NB4 (cell line): Measurements from ENCODE around the gene LRR1.
"Not testable (repeated sequence)": the region's sequence is repeated elsewhere in the genome, so short reads cannot be mapped to it uniquely, and the experiment has no call there.

Source experiments
- DNase-seq: peaks from one replicate; pipeline ENCODE4 v3.0.0; 2010; ENCODE audit warnings: low read depth
- H3K4me3 ChIP-seq: one replicate; pipeline ENCODE4 v1.5.1; 2011; ENCODE audit warnings: mild to moderate bottlenecking, low read depth, low read length, moderate library complexity
- MYC ChIP-seq: IDR thresholded peaks from 2 replicates; pipeline ENCODE4 v1.6.1; 2011; ENCODE audit warnings: low read depth, low read length
- POLR2A ChIP-seq: IDR thresholded peaks from 2 replicates; pipeline ENCODE4 v1.6.1; 2011; ENCODE audit warnings: mild to moderate bottlenecking; ENCODE audit not compliant: insufficient read length; ENCODE audit errors: extremely low read depth
- TF ChIP-seq, protein P1 (sequence below): IDR thresholded peaks from 2 replicates; pipeline ENCODE4 v1.6.1; 2011; ENCODE audit warnings: low read depth, low read length
- TF ChIP-seq, protein P2 (sequence below): IDR thresholded peaks from one replicate; pipeline ENCODE4 v1.5.1; 2012; ENCODE audit warnings: low read depth, low read length

LRR1 gene

DNA sequence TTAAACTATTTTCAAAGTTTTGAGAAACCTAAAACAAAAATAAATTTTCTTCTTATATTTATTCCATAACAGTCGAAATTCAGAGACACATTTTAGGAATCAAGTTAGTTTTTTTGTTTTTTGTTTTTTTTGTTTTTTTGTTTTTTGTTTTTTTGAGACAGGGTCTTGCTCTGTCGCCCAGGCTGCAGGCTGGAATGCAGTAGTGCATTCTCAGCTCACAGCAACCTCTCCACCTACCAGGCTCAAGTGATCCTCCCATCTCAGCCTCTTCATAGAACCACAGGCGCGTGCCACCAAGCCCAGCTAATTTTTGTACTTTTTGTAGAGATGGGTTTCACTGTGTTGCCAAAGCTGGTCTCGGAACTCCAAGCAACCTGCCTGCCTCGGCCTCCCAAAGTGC lies 54.8 kb downstream of the LRR1 start:
- TF ChIP-seq, protein P1, sequence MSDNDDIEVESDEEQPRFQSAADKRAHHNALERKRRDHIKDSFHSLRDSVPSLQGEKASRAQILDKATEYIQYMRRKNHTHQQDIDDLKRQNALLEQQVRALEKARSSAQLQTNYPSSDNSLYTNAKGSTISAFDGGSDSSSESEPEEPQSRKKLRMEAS = no peak
- TF ChIP-seq, protein P2, sequence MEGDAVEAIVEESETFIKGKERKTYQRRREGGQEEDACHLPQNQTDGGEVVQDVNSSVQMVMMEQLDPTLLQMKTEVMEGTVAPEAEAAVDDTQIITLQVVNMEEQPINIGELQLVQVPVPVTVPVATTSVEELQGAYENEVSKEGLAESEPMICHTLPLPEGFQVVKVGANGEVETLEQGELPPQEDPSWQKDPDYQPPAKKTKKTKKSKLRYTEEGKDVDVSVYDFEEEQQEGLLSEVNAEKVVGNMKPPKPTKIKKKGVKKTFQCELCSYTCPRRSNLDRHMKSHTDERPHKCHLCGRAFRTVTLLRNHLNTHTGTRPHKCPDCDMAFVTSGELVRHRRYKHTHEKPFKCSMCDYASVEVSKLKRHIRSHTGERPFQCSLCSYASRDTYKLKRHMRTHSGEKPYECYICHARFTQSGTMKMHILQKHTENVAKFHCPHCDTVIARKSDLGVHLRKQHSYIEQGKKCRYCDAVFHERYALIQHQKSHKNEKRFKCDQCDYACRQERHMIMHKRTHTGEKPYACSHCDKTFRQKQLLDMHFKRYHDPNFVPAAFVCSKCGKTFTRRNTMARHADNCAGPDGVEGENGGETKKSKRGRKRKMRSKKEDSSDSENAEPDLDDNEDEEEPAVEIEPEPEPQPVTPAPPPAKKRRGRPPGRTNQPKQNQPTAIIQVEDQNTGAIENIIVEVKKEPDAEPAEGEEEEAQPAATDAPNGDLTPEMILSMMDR = no peak
- no peak overlapping the region for H3K4me3 ChIP-seq
- DNase-seq = no peak

DNA sequence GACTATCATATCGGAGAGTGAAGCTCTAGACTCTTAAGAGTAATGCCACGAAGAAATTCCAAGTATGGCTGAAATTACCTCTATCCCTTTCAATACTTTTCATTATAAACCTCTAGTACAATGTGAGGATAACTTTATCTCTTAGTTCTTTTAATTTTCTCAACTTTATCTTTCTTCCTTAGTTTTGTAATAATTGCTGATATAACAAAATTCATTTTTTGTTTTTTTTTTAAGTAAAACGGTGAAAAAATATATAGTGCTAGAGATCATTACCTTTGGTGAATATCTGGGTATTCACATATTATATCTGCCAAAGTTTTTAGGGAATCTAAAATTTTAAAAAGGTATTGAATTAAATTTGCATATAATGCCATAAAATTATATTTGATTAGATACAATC lies 55.8 kb downstream of the LRR1 start:
- no peak overlapping the region for H3K4me3 ChIP-seq
- TF ChIP-seq, protein P1 = no peak
- TF ChIP-seq MYC = no peak
- no peak for TF ChIP-seq POLR2A
- TF ChIP-seq, protein P2 = no peak

DNA sequence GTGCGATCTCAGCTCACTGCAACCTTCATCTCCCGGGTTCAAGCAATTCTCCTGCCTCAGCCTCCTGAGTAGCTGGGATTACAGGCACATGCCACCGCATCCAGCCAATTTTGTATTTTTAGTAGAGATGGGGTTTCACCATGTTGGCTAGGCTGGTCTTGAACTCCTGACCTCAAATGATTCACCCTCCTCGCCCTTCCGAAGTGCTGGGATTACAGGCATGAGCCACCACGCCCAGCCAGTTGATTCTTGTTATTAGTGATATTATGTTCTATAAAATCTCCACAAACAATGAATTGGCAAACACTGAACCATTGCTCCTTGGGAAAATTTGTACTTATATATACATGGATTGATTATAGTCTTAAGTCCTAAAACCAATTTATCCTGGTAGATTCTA lies 58.8 kb downstream of the LRR1 start:
- DNase-seq, H3K4me3 ChIP-seq: not testable (repeated sequence)

More for the DNA sequence above, 55.8 kb downstream of the LRR1 start:
- no peak for DNase-seq

DNA sequence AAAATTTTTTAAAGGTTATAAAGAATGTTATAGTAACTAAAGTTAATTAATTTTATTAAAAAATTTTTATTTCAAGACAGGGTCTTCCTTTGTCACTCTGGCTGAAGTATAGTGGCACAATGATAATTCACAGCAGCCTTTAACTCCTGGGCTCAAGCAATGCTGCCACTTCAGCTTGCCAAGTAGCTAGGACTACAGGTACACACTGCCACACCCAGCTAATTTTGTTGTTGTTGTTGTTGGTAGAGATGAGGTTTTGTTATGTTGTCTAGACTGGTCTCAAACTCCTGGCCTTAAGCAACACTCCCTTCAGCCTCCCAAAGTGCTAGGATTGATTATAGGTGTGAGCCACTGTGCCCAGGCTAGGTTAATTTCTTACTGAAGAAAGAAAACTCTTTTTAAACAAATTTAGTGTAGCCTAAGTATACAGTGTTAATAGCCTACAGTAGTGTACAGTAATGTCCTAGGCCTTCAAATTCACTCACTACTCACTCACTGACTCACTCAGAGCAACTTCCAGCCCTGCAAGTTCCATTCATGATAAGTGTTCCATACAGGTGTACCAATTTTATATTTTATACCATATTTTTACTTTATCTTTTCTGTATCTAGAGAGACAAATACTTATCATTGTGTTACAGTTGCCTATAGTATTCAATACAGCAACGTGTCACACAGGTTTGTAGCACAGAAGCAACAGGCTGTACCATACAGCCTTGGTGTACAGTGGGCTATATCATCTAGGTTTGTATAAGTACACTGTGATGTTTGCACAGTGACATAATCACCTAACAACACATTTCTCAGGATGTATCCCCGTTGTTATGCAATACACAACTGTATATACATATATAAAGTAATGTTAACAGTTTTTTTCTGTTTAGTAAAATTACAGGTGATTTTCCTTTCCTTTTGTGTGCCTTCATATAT lies 61.1 kb downstream of the LRR1 start:
- no peak for DNase-seq
- H3K4me3 ChIP-seq = no peak overlapping the region
- TF ChIP-seq POLR2A (no peak), MYC (no peak)
- TF ChIP-seq, protein P2 = no peak
- TF ChIP-seq, protein P1 = no peak
